HG02610 (cell line): ENCODE data around the gene MS4A10.

ENCODE experiments used
- ATAC-seq: cut with Tn5 transposase; IDR thresholded peaks from one replicate; pipeline ENCODE4 v1.9.1; 2021; ENCODE audit warnings: mild to moderate bottlenecking, moderate library complexity; ENCODE audit not compliant: unreplicated experiment

The MS4A10 gene

DNA sequence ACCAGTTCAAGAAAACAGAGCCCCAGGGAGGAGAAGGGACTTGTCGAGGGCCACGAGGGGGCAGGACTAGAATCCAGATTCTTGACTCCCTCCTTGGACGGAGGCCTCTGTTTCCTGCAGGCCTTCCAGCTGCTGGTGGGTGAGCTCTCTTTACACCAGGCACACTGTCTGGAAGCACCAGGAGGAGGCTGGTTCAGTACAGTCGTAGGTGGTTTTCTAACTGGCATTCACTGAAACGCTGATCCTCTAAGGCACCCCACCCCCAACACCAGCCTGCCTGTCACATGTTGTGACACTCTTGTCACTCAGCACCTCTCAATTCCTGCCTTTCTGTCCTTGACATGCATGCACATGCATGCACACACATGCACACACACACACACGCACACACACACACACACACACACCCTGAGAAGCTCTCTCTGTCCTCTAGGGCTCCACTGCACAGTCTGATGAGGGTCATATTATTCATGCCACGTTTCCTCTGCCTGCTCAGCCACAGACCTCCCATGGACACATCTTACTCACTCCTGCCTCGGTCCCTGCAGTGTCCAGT is 751 bp downstream of the MS4A10 start:
- ATAC-seq = no peak

DNA sequence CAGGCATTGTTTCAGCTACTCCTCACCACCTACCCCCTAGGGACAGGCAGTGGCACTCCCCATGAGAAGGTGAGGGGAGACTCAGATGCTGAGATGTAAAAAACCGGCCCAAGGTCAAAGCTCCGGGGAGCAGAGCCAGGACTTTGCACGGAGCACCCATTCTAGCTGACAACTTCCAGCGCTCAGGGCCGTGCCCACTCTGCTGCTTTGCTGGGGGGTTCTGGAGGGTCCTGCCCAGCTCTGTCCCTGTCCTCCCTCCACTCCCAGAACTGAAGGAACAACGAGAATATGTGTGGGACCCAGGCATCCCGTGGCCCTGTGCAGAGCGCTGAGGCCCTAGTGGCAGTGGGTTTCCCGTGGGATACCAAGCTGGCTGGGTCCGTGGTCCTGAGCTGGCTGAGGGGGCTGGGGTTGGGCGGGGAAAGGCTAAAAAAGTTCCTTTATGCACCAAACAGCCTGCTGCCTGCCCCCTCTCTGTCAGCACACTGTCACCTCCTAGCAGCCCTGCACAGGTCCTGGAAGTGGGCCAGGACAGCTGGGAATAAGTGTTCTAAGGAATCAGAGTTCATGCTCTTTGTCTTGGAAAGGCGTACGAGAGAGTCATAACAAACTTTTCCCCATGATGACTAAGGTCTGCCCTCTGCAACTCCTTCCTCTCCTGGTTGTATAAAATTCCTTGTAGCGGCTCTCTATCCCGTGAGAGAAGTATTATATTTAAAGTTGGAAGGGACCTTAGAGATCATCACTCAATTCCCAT is 1.9 kb downstream of the MS4A10 start:
- ATAC-seq = no peak

DNA sequence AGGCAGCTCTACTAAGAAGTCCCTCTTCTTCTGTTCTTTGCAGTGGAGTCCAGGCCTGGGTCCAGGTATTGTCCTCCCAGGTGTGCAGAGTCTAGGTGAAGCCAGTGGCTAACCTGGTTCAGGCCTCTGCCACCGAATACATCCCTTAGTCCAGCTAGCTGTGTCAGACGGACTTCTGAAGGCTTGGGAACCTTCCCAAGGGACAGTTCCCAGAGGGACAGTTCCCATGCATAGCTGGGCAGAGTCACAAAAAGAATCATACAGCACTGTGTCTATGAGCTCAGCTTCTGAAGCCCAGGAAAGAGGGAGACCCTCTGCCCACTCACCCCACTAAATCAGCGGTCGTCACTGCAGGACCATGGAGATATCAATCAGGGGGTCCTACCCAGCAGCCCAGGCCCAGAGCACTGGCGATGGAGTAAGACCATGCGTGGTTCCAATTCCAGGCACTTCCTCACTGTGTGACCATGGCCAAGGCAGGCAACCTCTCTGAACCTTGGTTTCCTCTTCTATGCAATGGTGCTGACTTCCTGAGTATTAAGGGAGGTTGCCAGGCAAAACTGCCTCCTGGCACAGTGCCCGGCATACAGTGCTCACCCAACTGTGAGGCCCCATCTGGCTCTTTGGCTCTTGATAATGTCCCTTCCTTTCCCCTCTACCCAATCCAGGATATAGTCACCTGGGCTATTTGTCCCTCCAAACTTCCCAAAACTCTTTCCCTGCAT is 3.4 kb downstream of the MS4A10 start:
- no peak for ATAC-seq

DNA sequence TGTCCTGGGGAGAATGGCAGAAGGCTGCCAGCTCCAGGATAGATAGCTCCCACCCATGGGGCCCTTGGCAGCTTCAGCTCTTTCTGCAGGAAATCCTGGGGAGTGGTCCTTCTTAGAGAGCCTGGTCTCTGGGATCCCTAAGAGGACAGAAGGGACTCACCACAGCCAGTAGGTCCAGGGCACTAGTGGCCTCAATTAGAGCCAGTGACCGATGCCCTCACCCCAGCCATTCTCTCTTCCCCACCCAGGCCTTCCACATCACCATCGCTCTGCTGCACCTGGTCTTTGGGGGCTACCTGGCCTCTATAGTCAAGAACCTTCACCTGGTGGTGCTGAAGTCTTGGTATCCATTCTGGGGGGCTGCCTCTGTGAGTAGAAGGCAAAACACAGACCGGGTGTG is 5.6 kb downstream of the MS4A10 start:
- no peak for ATAC-seq

DNA sequence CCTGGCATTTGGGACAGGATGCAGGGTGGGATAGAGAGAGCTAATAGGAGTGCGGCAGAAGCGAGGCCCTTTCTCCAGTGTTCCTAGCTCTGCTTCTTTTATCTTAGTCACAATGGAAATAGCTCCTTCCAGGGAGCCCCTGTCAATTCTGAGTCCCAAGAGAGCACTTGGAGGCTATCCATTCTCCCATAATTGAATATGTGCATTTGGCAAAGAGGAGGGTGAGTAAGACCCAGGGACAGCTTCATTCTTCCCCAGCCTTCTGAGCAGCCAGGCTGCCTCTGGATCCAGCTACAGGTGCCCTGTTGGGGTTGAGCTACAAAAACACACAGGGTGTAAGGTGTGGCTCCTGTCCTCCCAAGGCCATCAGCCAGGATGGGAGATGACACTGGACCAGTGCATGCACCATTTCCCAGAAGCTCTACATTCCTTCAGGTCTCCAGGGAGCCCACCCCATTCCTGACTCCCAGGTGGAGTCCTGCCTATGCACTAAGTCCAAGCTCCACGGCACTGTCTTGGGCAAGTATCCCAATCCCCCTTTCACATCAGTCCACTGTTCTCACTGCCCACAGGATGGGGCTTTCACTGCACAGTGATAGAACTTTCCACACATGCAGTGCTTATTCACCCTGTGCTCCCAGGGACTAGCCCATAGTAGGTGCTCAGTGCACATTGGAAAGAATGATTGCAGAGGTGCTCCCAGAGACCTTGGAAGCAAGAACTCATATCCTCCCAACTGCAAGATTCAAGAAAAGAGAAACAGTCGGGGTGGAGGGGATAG is 6.2 kb downstream of the MS4A10 start:
- ATAC-seq = no peak

GRCh38 chr11:60792521-60792920 is 7.4 kb downstream of the MS4A10 start:
- ATAC-seq = no peak

DNA sequence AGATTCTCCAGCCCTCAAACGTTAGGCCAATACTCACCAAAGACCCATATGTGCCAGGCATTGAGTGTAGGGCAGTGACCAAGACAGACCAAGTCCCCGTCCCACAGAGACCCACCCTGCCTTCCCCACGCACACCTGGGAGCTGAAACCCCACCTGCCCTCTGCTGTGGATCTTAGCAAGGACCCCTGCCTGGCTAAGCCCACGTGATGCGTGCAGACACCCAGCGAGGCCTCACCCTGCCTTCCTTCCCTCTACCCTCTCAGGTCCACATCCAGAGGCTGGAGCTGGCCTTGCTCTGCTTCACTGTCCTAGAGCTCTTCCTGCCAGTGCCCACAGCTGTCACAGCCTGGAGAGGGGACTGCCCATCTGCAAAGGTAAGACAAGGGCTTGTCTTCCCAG is 10.2 kb downstream of the MS4A10 start:
- no peak for ATAC-seq

- ATAC-seq = no peak
Observed at GRCh38 chr11:60797846-60798630, 12.9 kb downstream of the MS4A10 start.

DNA sequence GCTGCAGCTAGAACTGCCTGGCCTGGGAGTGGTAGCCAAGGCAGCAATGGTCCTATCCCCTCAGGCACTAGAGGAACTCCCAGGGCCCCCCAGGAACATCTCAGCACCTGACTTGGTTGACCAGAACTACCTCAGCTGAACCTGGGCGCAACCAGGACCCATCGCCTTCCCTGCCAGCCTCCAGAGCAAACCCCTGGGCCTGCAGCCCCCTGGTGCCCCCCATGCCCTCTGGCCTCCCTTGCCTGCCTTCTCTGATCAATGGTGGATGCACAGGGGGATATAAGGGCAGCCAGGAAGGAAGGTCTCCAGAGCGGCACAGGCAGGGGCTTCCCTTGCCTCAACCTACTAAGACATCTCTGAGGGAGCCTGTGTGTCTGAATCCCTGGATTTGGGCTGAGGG is 13.5 kb downstream of the MS4A10 start:
- no peak for ATAC-seq

DNA sequence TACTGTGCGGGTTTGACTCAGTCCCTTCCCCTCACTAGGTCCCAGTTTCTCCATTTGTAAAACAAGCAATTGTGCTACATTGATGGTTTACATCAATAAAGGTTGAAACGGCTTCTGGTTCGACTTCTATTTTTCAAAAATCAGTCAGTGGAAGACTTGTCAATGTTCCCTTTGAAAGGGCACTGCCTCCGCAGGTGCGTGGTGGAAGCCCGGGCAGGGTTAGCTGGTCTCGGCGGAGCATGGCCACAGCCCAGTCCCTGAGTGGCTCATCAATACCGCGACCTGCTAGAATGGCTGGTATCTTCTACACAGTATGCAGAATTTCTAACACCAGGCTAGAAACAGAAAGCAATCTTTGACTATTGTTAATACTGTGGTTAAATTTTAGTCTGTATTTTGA is 16.1 kb downstream of the MS4A10 start:
- ATAC-seq = no peak

DNA sequence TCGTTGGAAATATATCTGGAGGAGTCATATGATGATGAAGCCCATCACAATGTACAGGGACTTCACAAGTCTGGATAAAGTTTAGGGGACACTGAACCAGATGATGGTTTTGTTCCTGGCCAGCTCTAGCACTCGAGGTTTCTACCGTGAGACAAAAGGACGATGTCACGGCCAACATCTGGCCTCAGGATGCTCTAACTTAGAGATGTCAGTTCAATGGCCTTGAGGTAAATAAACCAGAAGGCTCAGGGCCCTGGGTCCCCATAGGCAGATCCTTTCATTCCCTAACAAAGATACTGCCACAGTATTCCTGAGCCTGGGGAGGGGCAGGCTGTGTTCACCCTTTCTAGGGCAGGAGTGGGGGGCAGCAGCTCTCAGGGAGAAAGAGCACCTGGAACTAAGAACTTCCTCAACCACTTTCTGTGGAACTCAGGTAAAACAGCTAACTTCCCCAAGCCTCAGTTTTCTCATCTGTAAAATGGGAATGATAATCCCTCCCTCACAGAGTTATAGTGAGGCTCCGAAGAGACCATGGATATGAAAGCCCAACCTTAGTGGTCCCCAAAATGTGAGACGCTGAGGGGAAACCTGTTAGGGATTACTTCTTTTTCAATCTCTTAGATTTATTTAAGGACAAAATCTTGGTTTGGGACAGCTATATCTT is 18.3 kb downstream of the MS4A10 start:
- ATAC-seq = no peak

- no peak for ATAC-seq
Observed at GRCh38 chr11:60809249-60809648, 24.1 kb downstream of the MS4A10 start.

DNA sequence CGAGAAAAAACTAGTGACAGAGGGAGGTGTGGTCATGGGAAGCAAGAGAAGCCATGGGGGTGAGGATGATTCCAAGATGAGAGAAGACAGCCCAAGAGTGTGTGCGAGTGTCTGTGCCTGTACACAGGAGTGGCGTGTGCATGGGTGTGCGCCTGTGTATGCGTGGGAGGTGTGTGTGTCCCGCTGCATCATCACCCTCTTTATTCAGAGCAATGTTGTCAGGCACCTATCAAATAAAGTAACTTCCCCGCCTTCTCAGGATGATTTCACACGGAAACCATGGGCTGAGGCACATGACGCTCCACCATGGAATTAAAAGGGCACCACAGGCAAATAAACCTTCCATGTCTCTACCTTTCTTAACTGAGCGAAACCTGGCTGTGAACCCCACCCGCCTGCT is 24.6 kb downstream of the MS4A10 start:
- ATAC-seq = no peak

GRCh38 chr11:60810151-60810550 is 25.0 kb downstream of the MS4A10 start:
- no peak for ATAC-seq

GRCh38 chr11:60810569-60810968 is 25.4 kb downstream of the MS4A10 start:
- no peak for ATAC-seq

GRCh38 chr11:60813324-60813723 is 28.2 kb downstream of the MS4A10 start:
- ATAC-seq = no peak

DNA sequence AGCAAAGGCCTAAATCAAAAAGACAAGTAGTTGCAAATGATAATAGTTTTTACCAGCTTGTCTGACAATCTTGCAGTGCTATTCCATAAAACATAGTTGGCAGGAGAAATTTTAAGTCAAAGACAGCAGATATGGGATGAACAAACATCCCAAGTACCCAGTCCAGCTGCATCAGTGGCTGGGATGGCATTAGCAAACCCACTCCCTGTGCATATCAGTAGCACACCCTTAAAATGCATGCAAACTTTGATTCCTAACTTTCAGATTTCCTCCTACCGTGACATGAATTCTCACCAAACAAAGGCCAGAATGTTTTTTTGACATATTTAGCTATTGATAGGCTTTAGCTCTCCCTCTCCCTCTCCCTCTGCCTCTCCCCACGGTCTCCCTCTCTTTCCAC is 29.0 kb downstream of the MS4A10 start:
- no peak for ATAC-seq

DNA sequence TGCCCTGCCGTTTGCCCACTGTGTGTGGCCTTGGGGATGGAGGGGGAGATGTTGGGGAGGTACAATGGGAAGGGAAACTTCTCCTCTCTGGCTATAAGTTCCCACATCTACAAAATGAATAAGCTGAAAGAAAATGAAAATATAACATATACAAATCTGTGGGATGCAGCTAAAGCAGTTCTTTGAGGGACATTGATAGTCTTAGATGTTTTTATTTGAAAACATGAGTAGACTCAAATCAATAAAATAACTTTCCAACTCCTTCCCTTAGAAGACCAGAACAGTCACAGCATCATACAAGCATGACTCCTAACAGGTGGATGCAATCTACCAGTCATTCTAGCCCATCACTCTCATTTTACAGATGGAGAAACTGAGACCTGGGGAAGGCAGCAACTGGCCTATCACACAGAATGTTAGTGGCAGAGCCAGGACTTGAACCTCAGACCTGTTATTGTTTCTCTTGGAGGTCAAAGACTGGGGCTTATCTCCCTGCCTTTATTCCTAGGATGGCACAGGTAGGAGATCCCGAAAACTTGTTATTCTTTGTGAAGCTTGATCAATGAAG is 31.5 kb downstream of the MS4A10 start:
- ATAC-seq = no peak

GRCh38 chr11:60818057-60818456 is 32.9 kb downstream of the MS4A10 start:
- ATAC-seq = no peak
